ENCODE results near the gene RASGRP2. TPM values are rescaled to one million over a fixed set of nuclear protein-coding genes. Genes with fewer than 3 reads are reported as not detected.

The RASGRP2 gene
- total RNA-seq, 2 experiments from 2014 or later: 668 to 672 TPM

DNA sequence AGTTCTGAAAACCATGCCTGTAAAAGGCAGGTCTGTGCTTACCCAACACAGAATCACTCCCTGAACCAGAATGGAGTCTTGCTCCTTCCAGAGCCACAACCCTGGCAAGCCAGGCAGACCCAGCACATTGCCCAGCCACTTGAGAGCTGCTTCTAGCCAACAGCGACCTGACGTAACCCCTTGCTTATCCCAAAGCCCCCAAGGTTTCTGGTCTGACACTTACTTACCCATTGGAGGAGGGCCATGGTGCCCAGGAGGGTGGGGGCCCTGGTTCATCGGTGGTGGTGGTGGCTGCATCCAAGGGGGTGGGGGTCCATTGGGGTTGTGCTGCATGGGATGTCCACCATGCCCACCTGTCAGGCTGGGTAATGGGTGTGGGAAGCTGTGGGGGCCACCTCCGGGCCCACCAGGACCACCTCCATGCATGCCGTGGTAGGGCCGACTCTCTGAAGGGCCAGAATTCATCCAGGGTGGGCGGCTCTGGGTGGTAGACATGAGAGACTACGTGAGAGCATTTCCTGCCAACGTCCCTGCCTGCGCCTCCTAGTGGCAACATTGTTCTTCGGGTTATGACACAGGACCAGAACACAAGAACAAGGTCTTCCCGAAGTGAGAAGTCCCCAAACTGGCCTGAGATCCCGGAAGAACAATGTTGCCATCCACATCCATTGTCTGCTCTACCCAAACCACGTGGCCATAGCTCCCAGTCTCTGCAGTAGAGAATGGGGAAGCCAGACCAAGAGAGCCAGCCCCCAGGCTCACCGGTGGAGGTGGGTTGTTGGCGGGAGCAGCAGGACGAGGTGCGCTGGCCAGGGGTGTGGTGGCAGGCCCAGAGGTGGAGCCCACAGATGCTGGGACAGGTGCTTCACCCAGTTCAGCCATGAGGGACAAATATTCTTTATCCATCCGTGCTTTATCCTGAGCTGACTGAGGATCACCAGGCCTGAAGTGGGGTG is 23.7 kb upstream of the RASGRP2 start:
- ChIA-PET POLR2A (interaction anchor here (1.0 to 15.0 kb wide), 3 partner anchors 7 to 108 kb away, joined by 5 to 634 read pairs (median 363); partner anchors contain the start of genes RASGRP2 and SF1), CTCF (interaction anchor here (0.7 to 1.9 kb wide), 5 partner anchors 9 to 24 kb away, joined by 3 to 13 read pairs (median 4); partner anchors contain the start of genes RASGRP2 and SF1)
- H3K27ac ChIP-seq (ENCODE audit: low read depth in 1 of 2, low read length in 2 of 2): peak overlapping the region; percentile 65 to 72
- TF ChIP-seq, protein P1, sequence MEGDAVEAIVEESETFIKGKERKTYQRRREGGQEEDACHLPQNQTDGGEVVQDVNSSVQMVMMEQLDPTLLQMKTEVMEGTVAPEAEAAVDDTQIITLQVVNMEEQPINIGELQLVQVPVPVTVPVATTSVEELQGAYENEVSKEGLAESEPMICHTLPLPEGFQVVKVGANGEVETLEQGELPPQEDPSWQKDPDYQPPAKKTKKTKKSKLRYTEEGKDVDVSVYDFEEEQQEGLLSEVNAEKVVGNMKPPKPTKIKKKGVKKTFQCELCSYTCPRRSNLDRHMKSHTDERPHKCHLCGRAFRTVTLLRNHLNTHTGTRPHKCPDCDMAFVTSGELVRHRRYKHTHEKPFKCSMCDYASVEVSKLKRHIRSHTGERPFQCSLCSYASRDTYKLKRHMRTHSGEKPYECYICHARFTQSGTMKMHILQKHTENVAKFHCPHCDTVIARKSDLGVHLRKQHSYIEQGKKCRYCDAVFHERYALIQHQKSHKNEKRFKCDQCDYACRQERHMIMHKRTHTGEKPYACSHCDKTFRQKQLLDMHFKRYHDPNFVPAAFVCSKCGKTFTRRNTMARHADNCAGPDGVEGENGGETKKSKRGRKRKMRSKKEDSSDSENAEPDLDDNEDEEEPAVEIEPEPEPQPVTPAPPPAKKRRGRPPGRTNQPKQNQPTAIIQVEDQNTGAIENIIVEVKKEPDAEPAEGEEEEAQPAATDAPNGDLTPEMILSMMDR (IDR thresholded peaks at IDR 0.05): peak; percentile 74
- H3K36me3 ChIP-seq (ENCODE audit: insufficient read depth, low read length): peaks cover 100% of the 10 kb centered on the region
- DNase-seq: peak; percentile 65 to 91 (median 82)
- Mint-ChIP-seq H3K27me3 (no peaks in the 10 kb centered on the region), H3K9me3 (no peaks in the 10 kb centered on the region), H3K27ac (peak overlapping the region; percentile 85), H3K4me1 (ENCODE audit: low read depth) (peaks cover 87% of the 10 kb centered on the region), H3K4me3 (peak overlapping the region; percentile 84), H3K36me3 (ENCODE audit: low read depth) (peaks cover 100% of the 10 kb centered on the region)
- no peaks in the 10 kb centered on the region for H3K9me3 ChIP-seq (ENCODE audit: control insufficient read depth in 1 of 2, insufficient read depth in 1 of 2, low read length in 2 of 2)
- no peak overlapping the region for H3K4me3 ChIP-seq (ENCODE audit: low read length)
- no peaks in the 10 kb centered on the region for H3K27me3 ChIP-seq (ENCODE audit: control insufficient read depth in 1 of 2, insufficient read depth in 2 of 2, low read length in 2 of 2)
- peaks cover 92% of the 10 kb centered on the region for H3K4me1 ChIP-seq (ENCODE audit: insufficient read depth, low read length)
- peak; percentile 24 for ATAC-seq (ENCODE audit: poor library complexity)
- intact Hi-C loops (cut with DNase I, micrococcal nuclease): loop anchor here (1.0 to 2.0 kb wide), 3 partner anchors 10 to 79 kb away; no protein-coding TSS in a partner anchor

DNA sequence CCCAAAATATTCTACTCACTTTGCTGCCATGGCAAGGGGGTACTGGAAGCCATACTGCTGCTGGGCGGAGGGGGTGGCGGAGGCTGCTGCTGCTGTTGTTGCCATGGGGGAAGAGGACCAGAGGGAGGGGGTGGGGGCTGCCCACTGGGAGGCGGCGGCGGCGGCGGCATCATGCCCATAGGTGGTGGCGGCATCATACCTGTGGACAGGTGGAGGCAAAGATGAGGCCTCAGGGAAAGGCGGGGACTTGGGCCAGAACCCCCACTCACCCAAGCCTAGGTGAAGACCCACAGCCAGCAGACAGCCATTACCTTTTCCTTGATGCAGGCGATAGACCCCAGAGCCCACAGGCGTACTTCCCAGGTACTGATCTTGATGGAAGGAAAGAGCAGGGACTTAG is 22.9 kb upstream of the RASGRP2 start:
- Mint-ChIP-seq H3K9me3 (no peaks in the 10 kb centered on the region), H3K4me3 (no peak overlapping the region), H3K36me3 (ENCODE audit: low read depth) (peaks cover 100% of the 10 kb centered on the region), H3K27ac (peak overlapping the region; percentile 85), H3K4me1 (ENCODE audit: low read depth) (peaks cover 87% of the 10 kb centered on the region), H3K27me3 (no peaks in the 10 kb centered on the region)
- Histone ChIP-seq H3K4me1 (ENCODE audit: insufficient read depth, low read length) (peaks cover 96% of the 10 kb centered on the region), H3K9me3 (ENCODE audit: control insufficient read depth in 1 of 2, insufficient read depth in 1 of 2, low read length in 2 of 2) (no peaks in the 10 kb centered on the region), H3K27me3 (ENCODE audit: control insufficient read depth in 1 of 2, insufficient read depth in 2 of 2, low read length in 2 of 2) (no peaks in the 10 kb centered on the region), H3K4me3 (ENCODE audit: low read length) (no peak overlapping the region), H3K36me3 (ENCODE audit: insufficient read depth, low read length) (peaks cover 96% of the 10 kb centered on the region), H3K27ac (ENCODE audit: low read depth in 1 of 2, low read length in 2 of 2) (peak overlapping the region; percentile 65 to 72)
- POLR2A ChIA-PET: interaction anchor here (12.8 to 15.0 kb wide), 2 partner anchors 8 to 20 kb away, joined by 363 to 634 read pairs; partner anchors contain the start of genes RASGRP2 and SF1
- CTCF ChIA-PET: no interaction called here
- ATAC-seq (ENCODE audit: poor library complexity) (no peak), DNase-seq (peak in 2 of 14 experiments; percentile 26 to 31)
- TF ChIP-seq, protein P1 (IDR thresholded peaks at IDR 0.05): no peak
- intact Hi-C loops (cut with DNase I, micrococcal nuclease): loop anchor here (1.0 to 2.0 kb wide), 3 partner anchors 10 to 78 kb away; no protein-coding TSS in a partner anchor

DNA sequence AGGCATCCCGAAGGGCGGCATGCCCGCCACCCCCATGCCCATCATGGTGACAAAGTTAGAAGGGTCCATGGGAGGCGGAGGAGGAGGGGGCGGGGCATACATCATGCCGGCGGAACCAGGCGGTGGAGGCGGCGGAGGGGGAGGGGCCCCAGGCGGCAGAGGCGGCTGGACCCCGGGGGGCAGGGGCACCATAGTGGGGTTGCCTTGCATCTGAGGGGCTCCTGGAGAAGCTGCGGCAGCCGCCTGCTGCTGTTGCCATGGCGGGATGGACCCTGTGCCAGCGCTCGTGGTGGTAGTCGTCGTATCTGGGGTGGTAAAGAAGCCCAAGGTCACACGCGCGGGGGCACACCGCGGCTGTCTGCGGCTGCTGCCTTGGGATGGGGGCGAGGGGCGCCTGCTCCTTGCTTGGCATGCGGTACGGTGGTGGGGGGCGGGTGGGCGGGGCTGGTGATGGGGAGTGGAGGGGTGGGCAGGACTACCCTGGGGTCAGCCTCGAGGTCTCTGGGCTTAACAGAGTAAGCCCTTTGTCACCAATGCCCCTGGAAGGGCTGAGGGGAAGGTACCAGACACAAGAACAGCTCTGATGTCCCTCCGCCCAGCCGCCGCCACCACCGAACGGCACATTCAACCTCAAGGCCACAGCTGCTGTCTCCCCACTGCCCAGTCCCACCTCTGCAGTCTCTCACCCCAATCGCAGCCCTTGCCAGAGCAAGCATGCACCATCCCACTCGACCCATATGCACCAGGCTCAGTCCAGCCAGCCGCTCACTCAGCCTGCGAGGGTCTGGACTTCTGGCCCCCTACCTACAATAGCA is 22.1 kb upstream of the RASGRP2 start:
- no peaks in the 10 kb centered on the region for H3K27me3 ChIP-seq (ENCODE audit: control insufficient read depth in 1 of 2, insufficient read depth in 2 of 2, low read length in 2 of 2)
- Mint-ChIP-seq H3K9me3 (no peaks in the 10 kb centered on the region), H3K4me1 (ENCODE audit: low read depth) (peaks cover 87% of the 10 kb centered on the region), H3K27me3 (no peaks in the 10 kb centered on the region), H3K4me3 (peak overlapping the region; percentile 86), H3K27ac (peak overlapping the region; percentile 85), H3K36me3 (ENCODE audit: low read depth) (peaks cover 98% of the 10 kb centered on the region)
- H3K36me3 ChIP-seq (ENCODE audit: insufficient read depth, low read length): peaks cover 91% of the 10 kb centered on the region
- POLR2A ChIA-PET: interaction anchor here (12.8 to 15.0 kb wide), 2 partner anchors 9 to 20 kb away, joined by 363 to 634 read pairs; partner anchors contain the start of genes RASGRP2 and SF1
- no peak overlapping the region for H3K4me3 ChIP-seq (ENCODE audit: low read length)
- DNase-seq (peak in 2 of 14 experiments; percentile 34 to 38), ATAC-seq (ENCODE audit: poor library complexity) (no peak)
- no peaks in the 10 kb centered on the region for H3K9me3 ChIP-seq (ENCODE audit: control insufficient read depth in 1 of 2, insufficient read depth in 1 of 2, low read length in 2 of 2)
- H3K27ac ChIP-seq (ENCODE audit: low read depth in 1 of 2, low read length in 2 of 2): peak overlapping the region in 1 of 2 donors; percentile 30
- peaks cover 97% of the 10 kb centered on the region for H3K4me1 ChIP-seq (ENCODE audit: insufficient read depth, low read length)
- intact Hi-C loops (cut with DNase I, micrococcal nuclease): loop anchor here in 1 of 2 experiments (2.0 kb wide), 1 partner anchor 77 kb away; no protein-coding TSS in a partner anchor
- CTCF ChIA-PET: interaction anchor here (1.7 kb wide), 1 partner anchor 23 kb away, joined by 5 read pairs; the partner anchor contains the start of gene RASGRP2
- TF ChIP-seq, protein P1 (IDR thresholded peaks at IDR 0.05): no peak

Measured in CD4-positive, alpha-beta T cell (primary cell).